GM19099 (cell line): ENCODE data around the gene NKX6-1.

Source experiments
- POLR2A ChIP-seq: IDR thresholded peaks from 3 replicates; pipeline ENCODE4 v1.6.1; 2011; ENCODE audit warnings: low read depth; ENCODE audit not compliant: insufficient read length; ENCODE audit errors: extremely low read depth

Gene NKX6-1

DNA sequence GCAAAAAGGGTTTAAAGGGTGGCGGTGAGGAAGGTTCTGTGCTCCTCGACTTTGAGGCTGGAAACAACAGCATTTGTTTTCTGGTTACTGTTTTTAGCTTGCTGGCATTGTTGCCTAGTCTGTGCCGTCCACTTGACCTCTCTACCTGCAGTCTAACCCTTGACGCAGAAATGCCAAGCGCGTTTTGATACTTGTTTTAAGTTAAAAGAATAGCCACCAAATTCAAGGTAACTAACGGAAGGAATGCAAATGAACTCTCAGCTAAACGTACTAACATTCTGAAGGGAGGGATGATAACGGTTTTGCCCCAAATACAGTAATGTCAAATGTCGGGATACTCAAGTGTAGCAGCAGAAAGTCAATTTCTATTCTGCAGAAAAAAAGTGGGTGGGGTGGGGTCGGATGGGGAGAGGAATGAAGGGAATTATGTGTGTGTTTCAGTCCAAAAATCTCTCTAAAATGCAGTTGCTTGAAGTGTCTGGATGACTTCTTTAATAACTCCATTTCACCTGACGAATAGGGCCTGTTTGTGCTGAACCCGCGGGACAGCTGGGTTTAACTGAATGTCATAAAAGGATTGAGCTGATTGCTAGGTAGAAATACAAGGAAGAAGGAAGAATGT, 3.4 kb upstream of the NKX6-1 start:
- TF ChIP-seq POLR2A: no peak

- no peak for TF ChIP-seq POLR2A
Measured at GRCh38 chr4:84501721-84502267, 2.7 kb upstream of the NKX6-1 start.

DNA sequence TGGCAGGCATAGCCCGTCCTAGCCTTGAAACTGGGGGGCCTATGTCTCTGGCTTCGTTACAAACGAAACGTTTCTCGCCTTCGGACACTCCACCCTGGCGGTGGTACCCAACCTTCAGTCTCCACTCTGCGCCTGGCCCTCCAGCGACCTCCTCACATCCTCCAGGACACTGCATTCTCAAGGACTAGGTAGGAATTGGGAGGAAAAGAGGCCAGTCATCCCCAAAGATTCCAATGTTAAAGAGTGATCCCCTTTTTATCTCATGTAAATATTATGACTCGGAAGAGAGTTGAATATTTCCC, 2.1 kb upstream of the NKX6-1 start:
- TF ChIP-seq POLR2A: no peak

- no peak for TF ChIP-seq POLR2A
Measured at GRCh38 chr4:84500386-84501201, 1.5 kb upstream of the NKX6-1 start.

- TF ChIP-seq POLR2A: no peak
Measured at GRCh38 chr4:84499624-84499982, 511 bp upstream of the NKX6-1 start.

DNA sequence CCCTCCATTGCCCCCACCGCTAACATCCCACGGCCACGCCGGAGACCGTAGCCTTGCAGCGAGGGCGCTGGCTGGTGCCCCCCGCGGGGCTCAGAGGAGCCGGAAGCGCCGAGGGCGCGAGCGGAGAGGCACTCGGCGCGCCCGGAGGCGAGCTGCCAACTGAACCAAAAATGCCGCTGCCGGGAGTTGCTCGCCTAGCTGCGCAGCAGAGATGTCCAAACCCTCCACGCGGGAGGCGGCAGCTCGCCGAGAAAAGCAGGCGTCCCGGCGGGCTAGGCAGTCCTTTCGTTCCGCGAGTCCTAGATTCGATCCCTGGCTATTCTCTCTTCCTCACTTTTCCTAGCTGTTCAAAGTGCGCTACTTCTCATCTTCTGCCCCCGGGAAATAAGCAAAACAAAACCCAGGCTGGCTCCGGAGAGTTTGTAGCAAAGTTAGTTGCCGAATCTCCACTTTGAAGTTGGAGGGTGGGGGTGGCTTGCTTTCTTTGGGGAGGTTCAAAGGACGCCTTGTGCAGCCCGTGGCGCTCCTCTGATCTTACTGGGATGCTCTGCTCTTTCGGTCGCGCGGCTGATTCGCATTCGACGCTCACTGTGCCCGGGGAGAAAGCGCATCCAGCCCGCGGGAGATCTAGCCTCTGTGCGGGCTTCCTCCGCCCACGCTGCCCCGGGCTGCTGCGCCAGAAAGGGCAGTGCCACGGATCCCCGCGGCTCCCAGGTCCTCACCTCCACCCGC, 723 bp downstream of the NKX6-1 start:
- TF ChIP-seq POLR2A: no peak

DNA sequence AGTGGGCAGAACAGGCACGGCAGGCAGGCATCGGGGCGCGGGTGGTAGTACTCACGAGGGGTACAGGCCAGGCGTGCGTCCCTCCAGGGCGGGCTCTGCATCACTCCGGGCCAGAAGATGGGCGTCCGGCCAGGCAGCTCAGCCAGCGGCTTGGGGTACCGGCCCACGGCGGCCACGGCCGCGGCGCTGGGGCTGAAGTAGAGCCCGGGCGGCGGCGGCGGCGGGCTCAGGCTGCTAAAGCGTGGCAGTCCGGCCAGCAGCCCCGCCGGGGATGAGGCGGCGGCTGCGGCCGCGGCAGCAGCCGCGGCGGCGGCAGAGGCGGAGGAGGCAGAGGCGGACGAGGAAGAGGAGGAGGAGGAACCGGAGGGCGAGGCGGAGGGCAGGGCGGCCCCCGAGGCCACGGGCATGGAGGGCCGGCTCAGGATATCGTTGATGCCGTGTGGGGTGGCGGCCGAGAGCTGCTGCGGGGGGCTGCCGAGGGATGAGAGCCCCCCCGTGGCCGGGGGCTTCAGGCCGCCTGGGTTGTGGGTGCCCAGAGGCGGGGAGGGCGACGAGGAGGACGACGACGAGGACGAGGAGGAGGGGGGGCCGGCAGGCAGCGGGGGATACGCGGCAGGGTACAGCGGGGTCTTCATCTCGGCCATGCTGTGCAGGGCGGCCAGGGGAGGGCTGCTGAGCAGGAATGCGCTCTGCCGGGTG, 1.4 kb downstream of the NKX6-1 start:
- TF ChIP-seq POLR2A: no peak

DNA sequence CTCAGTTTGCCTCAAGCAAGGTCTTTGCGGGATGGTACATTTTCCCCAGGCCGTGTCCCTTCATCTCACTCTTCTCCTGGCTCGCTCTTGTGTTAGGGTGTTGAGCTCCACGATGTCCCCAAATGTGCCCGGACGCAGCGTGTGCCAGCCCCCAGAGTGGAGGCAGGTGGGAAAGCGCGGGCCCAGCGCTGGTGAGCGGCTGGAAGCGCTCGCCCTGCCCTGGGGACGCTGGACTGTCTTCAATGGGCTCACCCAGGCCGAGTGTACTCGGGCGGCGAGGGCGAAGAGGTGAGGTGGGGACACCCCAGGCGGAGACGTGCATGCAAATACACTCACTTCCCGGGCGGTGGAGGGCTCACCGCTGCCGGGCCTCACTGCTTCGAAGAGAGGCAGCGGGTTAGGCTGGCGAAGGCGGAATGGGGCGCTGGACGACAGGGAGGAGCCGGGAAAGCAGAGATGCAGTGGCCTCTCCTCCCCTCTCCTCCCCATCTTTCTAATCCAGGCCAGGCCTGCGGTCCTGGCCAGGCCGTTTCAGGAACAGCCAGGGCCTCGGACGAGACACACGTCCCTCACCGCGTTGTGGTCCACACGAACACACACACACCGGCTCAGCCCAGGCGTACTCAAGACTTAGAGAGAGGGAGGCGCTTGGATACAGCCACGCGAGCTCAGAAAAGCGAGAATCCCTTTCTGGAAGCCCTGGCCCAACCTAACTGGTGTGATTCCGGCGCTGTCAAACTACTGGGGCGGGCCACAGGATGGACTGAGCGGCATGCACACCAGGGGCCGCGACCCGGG, 2.2 kb downstream of the NKX6-1 start:
- no peak for TF ChIP-seq POLR2A

- no peak for TF ChIP-seq POLR2A
Measured at GRCh38 chr4:84496331-84496705, 2.8 kb downstream of the NKX6-1 start.

DNA sequence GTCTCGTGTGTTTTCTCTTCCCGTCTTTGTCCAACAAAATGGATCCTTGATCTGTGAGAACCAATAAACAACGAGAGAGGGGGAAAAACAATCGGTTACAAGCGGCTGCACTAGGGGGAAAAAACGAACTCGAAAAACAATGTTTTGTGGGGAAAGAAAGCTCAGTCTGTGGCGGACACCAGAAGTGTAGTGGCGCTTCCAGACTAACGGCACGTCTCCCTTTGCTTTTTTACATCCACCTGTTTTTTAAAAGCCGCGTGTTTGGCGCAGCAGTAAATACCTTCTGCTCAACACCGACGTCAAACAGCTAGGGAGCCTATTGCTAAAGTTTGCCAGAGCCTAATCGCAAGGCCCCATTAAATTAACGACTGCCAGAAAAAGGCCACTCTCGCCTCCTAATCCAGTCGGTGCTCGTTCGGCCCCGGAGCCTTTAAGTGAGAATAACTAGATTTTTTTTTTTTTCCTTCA, 3.3 kb downstream of the NKX6-1 start:
- TF ChIP-seq POLR2A: no peak

GRCh38 chr4:84495118-84495793, 3.8 kb downstream of the NKX6-1 start:
- no peak for TF ChIP-seq POLR2A

DNA sequence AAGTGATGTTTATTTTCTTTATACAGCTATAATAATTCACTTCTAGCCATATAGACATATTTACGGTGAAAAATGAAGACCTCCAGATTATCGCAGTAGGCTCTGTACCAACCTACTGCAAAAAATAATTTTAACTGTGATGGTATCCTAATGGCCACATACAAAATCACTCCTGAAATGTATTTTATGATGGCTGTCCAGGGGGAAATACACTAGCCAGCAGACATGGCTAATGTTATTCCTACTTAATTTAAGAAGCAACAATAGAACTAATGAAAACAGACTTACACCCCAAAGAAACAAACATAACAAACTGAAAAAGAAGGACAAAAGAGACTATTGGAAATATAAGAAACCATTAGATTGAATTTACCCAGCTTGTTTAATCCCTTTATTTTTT, 4.6 kb downstream of the NKX6-1 start:
- TF ChIP-seq POLR2A: no peak

DNA sequence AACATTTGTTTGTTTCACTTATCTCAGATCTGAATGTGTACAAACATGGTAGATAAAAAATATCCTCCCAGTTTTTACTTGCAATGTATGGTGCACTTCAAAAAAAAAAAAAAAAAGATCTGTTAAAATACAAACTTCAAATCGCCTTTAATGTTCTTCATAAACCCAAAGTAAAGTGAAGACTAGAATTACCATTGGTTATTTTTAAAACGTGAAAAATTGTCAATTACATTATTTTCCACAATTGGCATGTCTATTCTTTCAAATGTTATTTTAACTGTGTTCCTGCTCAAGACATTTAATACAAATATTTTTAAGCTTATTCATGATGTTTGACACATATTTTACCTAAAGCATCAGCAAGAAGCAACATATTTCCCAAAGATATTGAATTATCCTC, 5.0 kb downstream of the NKX6-1 start:
- no peak for TF ChIP-seq POLR2A
